GM12891 (cell line): ENCODE measurements around the gene RHO.

ENCODE experiments used
- PAX5 ChIP-seq: IDR thresholded peaks from 2 replicates; pipeline ENCODE4 v1.6.1; 2011; ENCODE audit warnings: low read length, moderate library complexity, mild to moderate bottlenecking; ENCODE audit not compliant: insufficient read depth, severe bottlenecking
- POLR2A ChIP-seq: IDR thresholded peaks from 2 replicates; pipeline ENCODE4 v1.6.1; 2011; ENCODE audit warnings: low read depth, low read length, control low read depth
- POLR2AphosphoS5 ChIP-seq: IDR thresholded peaks from 2 replicates; pipeline ENCODE4 v1.6.1; 2011; ENCODE audit warnings: low read depth, low read length, control low read depth
- POU2F2 ChIP-seq: IDR thresholded peaks from 2 replicates; pipeline ENCODE4 v1.6.1; 2011; ENCODE audit warnings: low read depth, mild to moderate bottlenecking, control low read depth, low read length, moderate library complexity
- SPI1 ChIP-seq: IDR thresholded peaks from 2 replicates; pipeline ENCODE4 v1.6.1; 2011; ENCODE audit warnings: low read depth, low read length, control low read depth
- TAF1 ChIP-seq: IDR thresholded peaks from 2 replicates; pipeline ENCODE4 v1.6.1; 2011; ENCODE audit warnings: low read depth, low read length, control low read depth

DNA sequence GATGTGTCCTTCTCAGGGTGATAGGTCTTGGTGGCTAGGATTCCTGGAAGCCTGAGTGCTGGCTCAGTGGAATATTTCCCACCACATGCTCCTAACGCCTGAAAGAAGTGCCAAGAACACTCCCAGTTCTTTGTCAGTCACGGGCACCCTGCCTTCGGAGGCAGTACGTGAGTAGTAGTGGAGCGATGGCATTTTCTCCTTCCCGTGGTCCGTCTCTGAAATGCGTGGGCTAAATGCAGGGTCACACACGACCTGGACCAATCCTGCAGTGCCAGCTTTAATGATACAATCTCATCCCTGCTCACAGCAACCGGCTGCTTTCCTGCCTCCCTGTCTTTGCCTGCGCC lies 29.1 kb downstream of the RHO start:
- TF ChIP-seq POLR2A (no peak), POLR2AphosphoS5 (no peak), POU2F2 (no peak), TAF1 (no peak), SPI1 (no peak), PAX5 (no peak)
